ENCODE data around the gene CACNB1.

CACNB1 gene

GRCh38 chr17:39236450-39236927 lies 39.0 kb upstream of the CACNB1 start:
- H3K27me3 Mint-ChIP-seq (ENCODE audit: low read depth, poor library complexity): peaks cover 20% of the 10 kb centered on the region
- no peak for DNase-seq
- no peak overlapping the region for H3K4me3 Mint-ChIP-seq
- no peak overlapping the region for H3K27ac Mint-ChIP-seq
- no peak for TF ChIP-seq CTCF (IDR thresholded peaks at IDR 0.05)
- peaks cover 22% of the 10 kb centered on the region for H3K4me1 Mint-ChIP-seq
- H3K36me3 Mint-ChIP-seq (ENCODE audit: low read depth): no peaks in the 10 kb centered on the region
- H3K9me3 Mint-ChIP-seq: no peaks in the 10 kb centered on the region

- H3K36me3 Mint-ChIP-seq (ENCODE audit: low read depth): no peaks in the 10 kb centered on the region
- no peak overlapping the region for H3K27ac Mint-ChIP-seq
- peaks cover 22% of the 10 kb centered on the region for H3K27me3 Mint-ChIP-seq (ENCODE audit: low read depth, poor library complexity)
- DNase-seq: peak; percentile 57
- peaks cover 29% of the 10 kb centered on the region for H3K4me1 Mint-ChIP-seq
- no peak overlapping the region for H3K4me3 Mint-ChIP-seq
- peak; percentile 82 for TF ChIP-seq CTCF (IDR thresholded peaks at IDR 0.05)
- H3K9me3 Mint-ChIP-seq: no peaks in the 10 kb centered on the region
Measured at GRCh38 chr17:39235555-39236449, 38.3 kb upstream of the CACNB1 start.

DNA sequence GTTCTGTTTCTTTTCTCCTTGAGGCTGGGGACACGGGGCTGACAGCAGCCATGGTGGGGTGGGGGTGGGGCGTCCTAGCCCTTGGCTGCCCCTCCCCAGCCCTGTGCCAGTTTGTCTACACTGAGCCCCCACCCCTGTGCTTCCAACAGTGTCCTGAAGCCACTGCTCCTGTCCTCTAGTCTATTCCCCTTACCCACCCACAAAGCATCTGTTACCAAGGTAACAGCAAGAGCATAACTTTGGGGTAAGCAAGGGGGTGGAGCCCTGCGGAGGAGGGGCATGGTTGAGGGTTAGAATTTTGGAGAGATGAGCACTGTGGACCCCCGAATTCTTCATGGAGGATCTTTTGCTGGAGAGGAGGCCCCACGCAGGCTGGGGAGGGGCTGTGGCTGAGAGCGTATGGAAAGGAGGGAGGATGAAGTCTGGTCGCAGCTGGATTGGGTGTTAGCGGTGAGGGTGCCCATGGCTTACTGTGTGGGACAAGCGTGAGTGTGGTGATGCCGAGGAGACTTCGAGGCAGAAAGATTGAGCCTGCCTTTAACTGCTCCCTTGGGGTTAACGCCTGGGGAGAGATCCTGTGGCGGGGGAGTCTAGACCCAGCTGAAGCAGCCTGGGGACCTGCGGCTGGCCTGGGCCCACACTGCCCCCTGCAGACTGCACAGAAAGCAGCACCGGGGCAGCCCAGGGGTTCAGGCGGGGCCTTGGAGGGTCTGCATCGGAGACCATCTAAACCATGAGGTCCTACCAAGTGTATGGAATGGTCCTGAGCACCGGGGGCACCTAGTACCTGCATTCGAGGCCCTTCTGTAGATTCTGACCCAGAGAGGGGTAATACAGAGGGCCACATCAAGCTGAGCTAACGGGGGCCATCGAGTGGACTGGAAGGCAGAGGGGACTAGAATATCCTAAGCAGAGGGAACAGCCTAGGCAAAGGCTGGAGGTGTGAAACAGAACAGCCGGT lies 34.4 kb upstream of the CACNB1 start:
- Mint-ChIP-seq H3K27ac (no peak overlapping the region), H3K9me3 (no peaks in the 10 kb centered on the region), H3K36me3 (ENCODE audit: low read depth) (no peaks in the 10 kb centered on the region), H3K27me3 (ENCODE audit: low read depth, poor library complexity) (peaks cover 12% of the 10 kb centered on the region), H3K4me1 (peaks cover 56% of the 10 kb centered on the region), H3K4me3 (peak overlapping the region; percentile 4)
- peak; percentile 78 for TF ChIP-seq CTCF (IDR thresholded peaks at IDR 0.05)
- DNase-seq: peak; percentile 81

- H3K4me3 Mint-ChIP-seq: no peak overlapping the region
- peaks cover 12% of the 10 kb centered on the region for H3K27me3 Mint-ChIP-seq (ENCODE audit: low read depth, poor library complexity)
- TF ChIP-seq CTCF (IDR thresholded peaks at IDR 0.05): no peak
- no peak overlapping the region for H3K27ac Mint-ChIP-seq
- no peaks in the 10 kb centered on the region for H3K36me3 Mint-ChIP-seq (ENCODE audit: low read depth)
- DNase-seq: no peak
- no peaks in the 10 kb centered on the region for H3K9me3 Mint-ChIP-seq
- peaks cover 63% of the 10 kb centered on the region for H3K4me1 Mint-ChIP-seq
Measured at GRCh38 chr17:39231091-39231561, 33.7 kb upstream of the CACNB1 start.

GRCh38 chr17:39230361-39230760 lies 32.9 kb upstream of the CACNB1 start:
- TF ChIP-seq CTCF (IDR thresholded peaks at IDR 0.05): no peak
- no peak for DNase-seq
- no peaks in the 10 kb centered on the region for H3K9me3 Mint-ChIP-seq
- no peak overlapping the region for H3K27ac Mint-ChIP-seq
- no peak overlapping the region for H3K4me3 Mint-ChIP-seq
- peaks cover 63% of the 10 kb centered on the region for H3K4me1 Mint-ChIP-seq
- H3K27me3 Mint-ChIP-seq (ENCODE audit: low read depth, poor library complexity): peaks cover 19% of the 10 kb centered on the region
- no peaks in the 10 kb centered on the region for H3K36me3 Mint-ChIP-seq (ENCODE audit: low read depth)

Data from nephron progenitor cell (in vitro differentiated cells).